ENCODE measurements around the gene SETD5.

Gene SETD5, protein sequence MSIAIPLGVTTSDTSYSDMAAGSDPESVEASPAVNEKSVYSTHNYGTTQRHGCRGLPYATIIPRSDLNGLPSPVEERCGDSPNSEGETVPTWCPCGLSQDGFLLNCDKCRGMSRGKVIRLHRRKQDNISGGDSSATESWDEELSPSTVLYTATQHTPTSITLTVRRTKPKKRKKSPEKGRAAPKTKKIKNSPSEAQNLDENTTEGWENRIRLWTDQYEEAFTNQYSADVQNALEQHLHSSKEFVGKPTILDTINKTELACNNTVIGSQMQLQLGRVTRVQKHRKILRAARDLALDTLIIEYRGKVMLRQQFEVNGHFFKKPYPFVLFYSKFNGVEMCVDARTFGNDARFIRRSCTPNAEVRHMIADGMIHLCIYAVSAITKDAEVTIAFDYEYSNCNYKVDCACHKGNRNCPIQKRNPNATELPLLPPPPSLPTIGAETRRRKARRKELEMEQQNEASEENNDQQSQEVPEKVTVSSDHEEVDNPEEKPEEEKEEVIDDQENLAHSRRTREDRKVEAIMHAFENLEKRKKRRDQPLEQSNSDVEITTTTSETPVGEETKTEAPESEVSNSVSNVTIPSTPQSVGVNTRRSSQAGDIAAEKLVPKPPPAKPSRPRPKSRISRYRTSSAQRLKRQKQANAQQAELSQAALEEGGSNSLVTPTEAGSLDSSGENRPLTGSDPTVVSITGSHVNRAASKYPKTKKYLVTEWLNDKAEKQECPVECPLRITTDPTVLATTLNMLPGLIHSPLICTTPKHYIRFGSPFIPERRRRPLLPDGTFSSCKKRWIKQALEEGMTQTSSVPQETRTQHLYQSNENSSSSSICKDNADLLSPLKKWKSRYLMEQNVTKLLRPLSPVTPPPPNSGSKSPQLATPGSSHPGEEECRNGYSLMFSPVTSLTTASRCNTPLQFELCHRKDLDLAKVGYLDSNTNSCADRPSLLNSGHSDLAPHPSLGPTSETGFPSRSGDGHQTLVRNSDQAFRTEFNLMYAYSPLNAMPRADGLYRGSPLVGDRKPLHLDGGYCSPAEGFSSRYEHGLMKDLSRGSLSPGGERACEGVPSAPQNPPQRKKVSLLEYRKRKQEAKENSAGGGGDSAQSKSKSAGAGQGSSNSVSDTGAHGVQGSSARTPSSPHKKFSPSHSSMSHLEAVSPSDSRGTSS (N-terminal part only)

DNA sequence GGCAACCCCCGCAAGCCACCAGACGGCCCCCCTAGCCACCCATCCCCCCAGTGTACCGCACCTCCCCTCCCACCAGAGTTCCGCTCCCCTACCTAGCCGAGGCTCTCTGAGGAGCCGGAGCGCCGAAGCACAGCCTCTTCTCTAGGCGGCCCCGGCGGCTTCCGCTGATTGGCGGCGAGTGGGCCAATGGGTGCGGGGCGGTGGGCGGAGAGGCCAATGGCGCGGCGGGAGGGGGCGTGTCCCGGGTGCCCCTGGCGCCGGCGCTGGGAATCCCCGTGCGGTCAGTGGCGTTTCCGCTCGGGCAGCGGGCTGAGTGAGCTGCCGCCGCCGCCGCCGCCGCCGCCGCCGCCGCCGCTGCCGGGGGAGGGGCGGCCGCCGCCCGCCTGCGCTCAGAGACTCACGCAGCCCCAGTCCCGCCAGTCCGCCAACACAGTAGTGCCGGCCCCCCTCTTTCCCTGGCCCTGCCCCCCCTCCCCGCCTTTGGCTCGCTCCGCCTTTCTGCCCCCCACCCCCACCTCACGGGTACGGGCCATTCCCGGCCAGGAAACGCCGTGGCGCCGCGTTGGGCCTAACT lies at the start of gene SETD5:
Gene SETD5, plus strand, starts transcription at position 284 of the 574 bp plus-strand sequence. CDS start 31,324 bp downstream, outside the sequence.
- DNase-seq (ENCODE audit: low read depth in 2 of 2), result peak; percentile 99 to 100

DNA sequence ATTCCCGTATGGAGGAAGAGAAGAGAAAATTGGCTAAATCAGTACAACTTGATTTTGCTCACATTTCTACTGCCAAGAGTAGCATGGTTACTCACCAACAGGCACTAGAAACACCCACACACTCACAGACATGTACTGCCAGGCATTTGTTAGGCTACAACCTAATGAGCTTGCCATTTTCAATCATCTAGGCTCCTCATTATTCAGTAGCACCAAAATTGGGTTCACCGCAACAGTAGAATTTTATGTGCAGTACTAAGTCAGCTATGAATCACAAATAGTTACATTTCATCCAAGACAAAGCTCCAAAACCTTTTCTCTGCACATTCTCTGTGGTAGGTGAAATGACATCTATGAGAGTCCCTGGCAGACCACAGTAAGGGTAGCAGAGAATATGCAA lies 49.5 kb upstream of the SETD5 start:
- DNase-seq (ENCODE audit: low read depth in 2 of 2), result no peak

DNA sequence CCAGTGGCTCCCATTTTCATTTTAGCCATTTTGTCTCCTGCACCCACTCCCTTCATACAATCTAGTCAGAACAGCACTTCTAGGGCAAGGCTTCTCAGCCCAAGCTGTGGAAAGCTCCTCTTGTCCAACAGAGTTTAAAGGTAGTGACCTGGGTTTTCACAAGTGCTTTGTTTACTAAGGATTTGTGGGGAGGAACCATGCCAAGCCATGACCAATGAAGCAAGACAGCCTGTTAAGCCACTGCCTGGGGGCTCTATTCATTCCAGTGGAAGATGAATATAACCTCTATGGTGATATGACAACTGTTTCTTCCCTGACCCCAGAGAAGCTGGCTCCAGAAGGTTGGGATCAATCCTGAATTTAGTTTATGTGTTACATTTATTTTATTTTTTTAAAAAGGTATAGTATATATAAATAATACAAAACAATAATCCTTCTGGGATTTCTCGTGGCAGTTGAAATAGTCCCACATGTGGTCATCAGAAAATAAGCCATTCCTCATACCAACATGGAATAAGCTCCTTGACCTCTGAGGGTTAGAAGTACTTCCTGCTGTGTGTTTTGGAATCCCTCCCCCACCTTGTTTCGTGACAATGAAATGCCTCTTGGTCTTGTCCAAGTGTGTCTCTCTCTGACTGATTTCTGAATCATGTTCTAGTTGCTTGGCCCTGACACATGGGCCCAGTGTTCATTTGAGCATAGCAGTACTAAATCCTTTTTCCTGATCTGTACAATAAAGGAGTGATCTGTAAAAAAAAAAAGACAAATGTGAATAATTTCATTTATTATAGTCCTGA lies 47.9 kb upstream of the SETD5 start:
- no peak for DNase-seq (ENCODE audit: low read depth in 2 of 2)

DNA sequence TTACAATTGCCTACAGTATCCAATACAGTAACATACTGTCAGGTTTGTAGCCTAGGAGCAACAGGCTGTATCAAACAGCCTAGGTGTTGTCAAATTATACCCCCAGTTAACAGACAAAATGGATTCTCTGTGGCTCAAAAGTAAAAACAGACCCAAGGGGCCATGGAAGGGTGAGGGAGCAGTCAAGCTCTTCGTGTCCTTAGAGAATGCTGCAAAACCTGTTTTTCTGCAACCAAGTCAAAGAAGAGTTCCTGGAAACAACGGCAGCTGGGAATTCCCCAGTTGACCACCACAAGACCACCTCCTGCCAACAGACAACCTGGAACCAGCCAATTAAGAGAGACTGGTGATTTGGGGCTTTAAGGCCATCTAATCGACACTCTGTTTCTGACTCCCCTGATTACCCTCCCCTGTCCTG lies 45.7 kb upstream of the SETD5 start:
- no peak for DNase-seq (ENCODE audit: low read depth in 2 of 2)

DNA sequence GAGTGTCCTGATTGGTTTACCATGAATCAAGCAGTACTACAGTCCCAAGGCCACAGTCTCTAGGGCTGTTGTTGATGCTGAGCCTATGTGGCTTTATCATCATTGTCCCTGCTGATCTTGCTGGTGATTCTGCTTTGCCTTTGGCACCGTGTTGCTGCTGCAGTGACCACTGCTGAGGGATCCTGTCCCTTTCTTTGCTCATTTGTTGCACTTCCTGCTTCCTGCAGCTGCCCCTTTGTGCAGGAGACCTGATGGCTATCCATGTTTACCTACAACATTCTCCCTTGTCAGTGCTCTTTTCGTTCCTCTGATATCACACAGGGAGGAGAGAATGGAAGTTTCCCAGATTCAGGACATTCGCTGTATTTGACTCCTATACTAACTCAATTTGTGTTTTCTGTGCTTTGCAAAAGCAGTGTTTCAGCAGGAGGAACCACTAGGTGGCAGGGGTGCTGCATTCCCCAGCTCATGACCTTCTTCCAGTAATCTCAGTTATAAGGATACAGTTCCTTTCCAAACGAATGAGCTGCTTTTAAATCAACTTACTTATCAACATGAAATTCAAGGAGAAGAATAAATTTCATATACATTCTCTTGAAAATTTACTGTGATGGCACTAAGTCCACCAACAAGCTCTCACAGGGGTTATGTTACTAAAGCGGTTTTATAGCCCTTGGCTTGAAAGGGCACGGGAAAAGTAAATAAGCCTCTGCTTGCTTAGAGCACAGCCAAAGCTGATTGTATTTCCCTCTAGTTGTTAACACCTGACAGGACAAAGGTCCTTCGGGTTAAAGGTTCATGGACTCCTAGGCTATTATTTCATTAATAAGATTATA lies 44.3 kb upstream of the SETD5 start:
- peak; percentile 17 to 26 for DNase-seq (ENCODE audit: low read depth in 2 of 2)

DNA sequence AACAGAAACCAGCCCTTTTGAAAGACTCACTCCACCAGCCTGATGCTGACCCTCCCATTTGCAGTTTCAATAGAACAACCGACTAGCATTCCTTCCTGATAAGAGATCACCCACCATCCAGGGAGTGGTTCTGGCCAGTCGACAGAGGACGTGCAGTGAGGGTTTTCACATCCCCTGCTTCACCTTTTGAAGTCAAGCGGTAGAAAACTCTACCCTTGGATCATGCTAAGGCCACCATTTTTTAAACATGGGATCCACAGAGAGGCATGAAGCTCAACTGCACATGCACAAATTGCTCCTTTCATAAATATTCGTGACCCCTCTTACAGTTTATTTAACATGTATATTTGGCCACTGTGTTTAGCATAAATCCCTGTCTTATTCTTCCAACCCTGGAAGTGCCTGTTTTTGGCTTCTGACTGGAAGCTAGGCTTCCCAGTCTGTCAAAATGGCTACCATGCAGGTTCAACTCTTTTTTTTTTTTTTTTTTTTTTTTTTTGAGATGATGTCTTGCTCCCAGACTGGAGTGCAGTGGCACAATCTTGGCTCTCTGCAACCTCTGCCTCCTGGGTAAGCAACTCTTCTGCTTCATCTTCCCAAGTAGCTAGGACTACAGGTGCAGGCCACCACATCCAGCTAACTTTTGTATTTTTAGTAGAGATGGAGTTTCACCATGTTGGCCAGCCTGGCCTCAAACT lies 35.6 kb upstream of the SETD5 start:
- no peak for DNase-seq (ENCODE audit: low read depth in 2 of 2)

DNA sequence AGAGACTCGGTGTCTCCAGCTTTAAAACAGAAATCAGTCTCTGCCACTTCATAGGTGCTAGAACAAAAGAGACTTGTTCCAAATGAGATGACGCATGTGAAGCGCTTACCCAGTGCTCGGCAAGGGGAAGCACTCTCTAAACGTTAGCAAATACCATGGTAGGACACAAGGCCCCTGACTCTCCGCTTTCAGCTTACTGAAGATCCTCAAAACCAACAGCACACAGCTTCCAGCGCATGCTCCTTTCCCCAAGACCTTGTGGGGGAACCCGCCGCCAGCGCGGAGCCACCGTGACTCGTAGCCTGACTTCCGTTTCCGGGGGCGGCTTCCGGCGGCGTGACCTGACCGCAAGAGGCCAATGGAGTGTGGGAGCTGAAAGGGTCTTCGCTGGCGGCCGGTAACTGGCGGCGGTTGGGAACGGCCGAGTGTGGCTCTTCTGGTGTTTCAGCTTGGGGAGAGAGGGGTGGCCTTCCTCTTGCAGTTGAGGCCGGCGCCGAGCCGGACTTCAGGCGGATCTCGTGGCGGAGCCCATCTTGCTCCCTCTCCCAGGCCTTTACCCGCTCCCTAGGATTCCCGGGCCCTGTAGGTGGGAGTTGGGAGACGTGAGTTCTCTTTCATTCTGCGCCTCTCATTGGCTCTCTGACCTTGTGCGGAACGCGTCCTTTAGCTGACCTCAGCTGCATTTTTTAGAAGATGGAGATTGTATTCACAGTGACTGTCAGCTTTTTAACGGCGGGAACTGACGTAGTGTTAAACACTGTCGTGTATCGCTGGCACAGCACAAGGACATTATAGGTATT lies 34.5 kb upstream of the SETD5 start, which contains the start of gene THUMPD3:
Gene THUMPD3, plus strand, starts transcription at position 324 of the 800 bp plus-strand sequence. CDS start 2,015 bp downstream, outside the sequence.
- peak; percentile 86 to 91 for DNase-seq (ENCODE audit: low read depth in 2 of 2)

DNA sequence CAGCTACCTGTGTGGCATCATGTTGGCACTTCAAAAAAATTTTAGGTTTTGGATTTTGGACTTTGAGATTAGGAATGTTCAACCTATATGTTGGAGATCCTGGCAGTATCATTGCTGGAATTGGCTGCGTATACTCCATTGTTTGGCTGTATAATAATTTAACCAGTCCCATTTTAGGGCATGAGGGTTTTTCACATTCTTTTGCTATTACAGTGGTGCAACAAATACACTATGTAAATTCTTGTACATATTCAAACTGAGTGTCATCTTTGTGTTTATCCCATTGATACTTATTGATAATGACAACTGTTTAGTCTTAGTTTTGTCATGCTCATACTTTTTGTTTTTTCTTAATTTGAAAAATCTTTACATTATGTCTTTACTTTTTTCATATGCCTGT lies 27.9 kb upstream of the SETD5 start:
- DNase-seq (ENCODE audit: low read depth in 2 of 2), result no peak

DNA sequence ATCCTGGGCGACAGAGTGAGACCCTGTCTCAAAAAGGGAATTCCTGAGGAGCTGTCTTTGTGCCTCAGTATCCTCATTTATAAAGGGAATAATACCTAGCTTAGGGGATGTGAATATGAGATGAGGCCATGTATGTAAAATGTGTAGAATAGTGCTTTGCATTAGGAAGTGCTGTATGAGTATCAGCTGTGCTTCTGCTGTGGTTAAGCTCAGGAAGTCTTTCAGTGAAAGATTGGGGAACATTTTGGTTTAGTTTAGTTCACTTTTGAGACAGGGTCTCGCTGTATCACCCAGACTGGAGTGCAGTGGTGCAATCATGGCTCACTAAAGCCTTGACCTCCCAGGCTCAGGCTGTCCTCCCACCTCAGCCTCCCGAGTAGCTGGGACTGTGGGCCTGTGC lies 23.9 kb upstream of the SETD5 start:
- no peak for DNase-seq (ENCODE audit: low read depth in 2 of 2)

DNA sequence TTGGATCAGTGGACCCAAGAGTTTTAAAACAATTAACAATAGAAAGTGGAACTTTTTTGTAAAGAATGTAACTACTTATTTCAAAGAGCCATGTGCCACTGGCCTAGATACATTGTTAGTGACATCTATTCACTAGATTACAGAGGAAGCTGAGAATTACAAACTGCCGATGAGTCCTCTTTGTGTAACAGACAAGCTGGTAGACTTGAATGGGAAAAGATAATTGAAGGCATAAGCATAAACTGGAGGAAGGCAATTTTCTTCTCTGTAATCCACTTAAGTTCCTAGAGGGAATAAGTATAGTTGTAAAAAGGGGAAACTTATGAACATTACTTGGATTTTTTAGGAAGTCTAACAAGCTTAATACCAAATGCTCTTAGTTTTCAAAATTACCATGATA lies 19.4 kb upstream of the SETD5 start:
- no peak for DNase-seq (ENCODE audit: low read depth in 2 of 2)

DNA sequence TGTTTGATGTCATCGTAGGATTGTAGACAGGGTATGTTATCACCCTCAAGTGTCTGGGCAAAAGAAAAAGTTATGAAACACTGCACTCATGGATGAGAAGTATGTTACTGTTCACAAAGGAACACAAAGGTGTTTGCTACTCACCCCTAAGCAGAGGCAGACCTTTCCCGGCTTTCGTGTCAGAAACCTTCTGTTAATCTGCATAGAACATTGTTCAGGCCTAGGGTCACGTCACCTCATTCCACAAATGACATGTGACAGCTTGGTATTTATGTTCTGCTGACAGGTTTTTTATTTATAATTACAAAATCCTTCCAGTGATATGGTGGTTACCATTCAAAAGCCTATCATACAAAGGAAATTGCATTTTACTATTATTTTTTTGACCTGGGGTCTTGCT lies 18.1 kb upstream of the SETD5 start:
- DNase-seq (ENCODE audit: low read depth in 2 of 2), result no peak

DNA sequence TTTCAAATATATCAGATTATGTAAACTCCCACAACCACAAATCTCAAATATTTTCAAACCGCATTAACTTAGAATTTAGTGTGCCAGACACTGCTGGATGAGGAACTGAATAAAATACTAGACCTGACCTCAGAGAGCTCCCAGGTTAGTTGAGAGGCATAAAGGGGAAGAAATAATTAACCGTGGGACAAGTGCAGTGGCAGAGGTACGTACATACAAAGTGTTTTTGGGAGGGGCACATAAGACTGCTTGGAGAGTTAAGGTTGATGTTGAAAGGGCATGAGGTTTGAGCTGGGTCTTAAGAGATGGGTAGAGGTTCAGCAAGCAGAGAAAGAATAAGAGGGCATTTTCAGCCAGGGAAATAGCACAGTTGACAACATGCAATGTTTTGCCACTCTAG lies 17.4 kb upstream of the SETD5 start:
- DNase-seq (ENCODE audit: low read depth in 2 of 2), result no peak

DNA sequence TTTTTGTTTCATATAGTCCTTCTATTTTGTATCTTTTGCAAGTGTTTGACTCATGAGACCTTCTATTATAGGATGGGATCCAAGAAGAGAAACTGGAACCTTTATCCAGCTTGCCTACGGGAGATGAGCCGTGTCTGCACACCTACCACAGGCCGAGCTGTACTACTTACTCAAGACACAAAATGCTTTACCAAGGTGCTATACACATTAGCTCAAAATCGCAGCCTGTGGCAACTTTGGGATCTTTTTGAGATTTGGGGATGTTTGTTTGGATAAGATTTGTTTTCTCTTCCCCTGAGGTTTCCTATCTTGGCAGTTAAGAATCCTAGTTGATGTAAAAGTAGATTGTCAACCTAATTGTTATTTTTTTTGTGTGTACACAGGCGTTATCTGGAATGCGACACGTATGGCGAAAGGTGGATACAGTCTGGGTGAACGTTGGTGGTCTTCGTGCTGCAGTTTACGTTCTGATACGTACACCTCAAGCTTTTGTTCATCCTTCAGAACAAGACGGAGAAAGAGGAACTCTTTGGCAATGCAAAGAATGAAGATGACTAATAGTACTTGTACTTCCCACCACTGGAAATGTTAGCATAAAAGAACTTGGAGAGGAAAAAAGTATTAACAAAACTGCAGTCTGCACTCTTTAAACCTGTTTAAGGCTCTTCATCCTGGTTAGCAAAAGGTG lies 13.1 kb upstream of the SETD5 start:
- no peak for DNase-seq (ENCODE audit: low read depth in 2 of 2)

DNA sequence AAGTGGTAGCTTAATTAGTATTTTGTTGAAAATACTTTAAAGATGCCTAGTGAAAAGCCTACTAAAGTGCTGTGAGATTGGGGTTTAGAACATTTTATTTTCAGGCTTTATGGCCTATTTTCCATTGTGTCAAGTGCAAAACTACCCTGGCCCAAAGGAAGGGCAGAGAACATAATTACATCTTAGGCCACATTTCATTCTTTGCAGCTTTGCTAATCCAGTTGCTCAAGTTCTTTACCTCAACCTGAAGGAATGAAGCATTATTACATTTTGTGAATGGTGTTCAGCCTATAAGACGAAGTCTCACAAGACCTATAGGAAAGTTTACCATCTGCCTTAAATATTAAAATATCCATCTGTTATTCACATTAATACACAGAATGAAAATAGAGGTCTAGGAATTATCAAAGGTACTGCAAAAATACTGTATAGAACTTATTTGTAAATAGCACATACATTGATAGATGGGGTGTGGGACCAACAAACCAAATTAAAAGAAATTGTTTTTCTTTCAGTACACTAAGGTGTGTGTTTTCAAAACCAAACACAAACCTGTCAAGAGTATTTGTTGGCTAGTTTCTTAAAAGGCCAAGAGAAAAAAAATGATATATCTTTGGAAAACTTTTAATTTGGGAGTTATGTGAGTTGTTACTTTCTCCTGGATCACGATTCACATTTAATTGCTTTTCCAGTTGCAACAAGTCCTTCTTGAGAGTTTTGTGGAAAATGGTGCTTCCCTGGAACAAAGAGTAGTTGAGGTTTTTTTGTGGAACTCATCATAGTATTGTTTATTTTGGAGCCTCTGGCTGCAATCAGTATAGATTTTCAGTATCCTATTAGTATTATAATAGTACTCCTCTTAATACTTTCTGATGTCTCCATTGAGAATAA lies 12.0 kb upstream of the SETD5 start:
- no peak for DNase-seq (ENCODE audit: low read depth in 2 of 2)

DNA sequence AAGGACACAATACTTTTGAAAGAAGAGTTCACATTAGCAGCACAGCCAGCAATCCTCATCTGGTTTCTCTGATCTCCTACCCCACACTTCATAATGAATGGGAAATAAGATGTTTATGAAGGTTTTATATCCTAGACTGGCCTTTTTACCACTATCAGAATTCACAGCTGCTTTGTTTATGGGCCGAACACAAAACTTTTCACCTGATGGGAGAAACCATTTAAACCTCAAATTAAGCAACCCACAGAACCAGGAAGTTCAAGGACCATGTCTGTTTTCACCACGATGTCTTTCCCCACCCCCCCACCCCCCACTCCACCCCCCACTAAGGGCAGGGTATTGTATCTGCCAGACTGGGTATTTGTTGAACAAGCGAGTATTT lies 11.3 kb upstream of the SETD5 start:
- no peak for DNase-seq (ENCODE audit: low read depth in 2 of 2)

DNA sequence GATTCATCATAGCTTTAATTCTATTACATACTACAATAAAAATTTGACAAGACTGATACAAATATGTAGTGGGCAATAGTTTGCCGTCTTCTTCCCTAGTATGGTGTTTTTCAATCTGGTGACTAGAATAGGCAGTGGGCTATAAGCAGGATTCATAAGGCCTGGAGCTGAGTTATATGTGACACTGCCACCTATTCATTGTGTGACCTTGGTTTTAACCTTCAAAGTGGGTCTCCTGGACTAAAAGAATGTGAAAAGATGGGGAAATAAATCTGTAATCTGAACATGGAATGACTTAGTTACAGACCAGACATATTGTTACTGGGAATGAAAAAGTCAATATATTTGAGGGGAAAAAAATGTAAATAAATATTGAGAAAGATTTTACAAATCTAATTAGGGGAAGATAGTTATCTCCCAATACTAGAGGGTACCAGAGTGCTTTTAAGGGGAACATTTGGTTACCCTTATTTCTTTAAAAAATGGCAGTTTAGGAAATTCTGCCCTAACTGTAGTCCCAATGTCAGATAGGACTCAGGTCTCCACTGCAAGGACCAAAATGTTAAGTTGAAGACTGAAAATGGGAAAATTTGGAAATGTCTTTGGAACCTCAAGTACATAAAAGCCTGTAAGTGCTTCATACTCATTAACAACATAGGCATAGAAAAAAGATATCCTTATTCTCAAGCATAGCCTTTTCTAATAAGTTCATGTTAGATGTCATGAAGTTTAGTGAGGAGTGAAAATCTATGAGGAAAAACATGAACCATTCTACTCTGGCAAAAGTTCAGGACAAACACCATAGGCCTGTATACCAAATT lies 10.7 kb upstream of the SETD5 start:
- DNase-seq (ENCODE audit: low read depth in 2 of 2), result no peak

All from stimulated activated CD8-positive, alpha-beta memory T cell treated with anti-CD3 and anti-CD28 coated beads, Interleukin-2, amount 100 ng/mL, for 1 hour (primary cell).